ENCODE data around the gene SLFN13. TPM values are rescaled to one million over a fixed set of nuclear protein-coding genes. Genes with fewer than 3 reads are reported as not detected.

SLFN13 gene
- total and polyA plus RNA-seq, 2 of the 4 experiments (the other 2 are of a cell fraction), result 1.7 to 3.9 TPM

DNA sequence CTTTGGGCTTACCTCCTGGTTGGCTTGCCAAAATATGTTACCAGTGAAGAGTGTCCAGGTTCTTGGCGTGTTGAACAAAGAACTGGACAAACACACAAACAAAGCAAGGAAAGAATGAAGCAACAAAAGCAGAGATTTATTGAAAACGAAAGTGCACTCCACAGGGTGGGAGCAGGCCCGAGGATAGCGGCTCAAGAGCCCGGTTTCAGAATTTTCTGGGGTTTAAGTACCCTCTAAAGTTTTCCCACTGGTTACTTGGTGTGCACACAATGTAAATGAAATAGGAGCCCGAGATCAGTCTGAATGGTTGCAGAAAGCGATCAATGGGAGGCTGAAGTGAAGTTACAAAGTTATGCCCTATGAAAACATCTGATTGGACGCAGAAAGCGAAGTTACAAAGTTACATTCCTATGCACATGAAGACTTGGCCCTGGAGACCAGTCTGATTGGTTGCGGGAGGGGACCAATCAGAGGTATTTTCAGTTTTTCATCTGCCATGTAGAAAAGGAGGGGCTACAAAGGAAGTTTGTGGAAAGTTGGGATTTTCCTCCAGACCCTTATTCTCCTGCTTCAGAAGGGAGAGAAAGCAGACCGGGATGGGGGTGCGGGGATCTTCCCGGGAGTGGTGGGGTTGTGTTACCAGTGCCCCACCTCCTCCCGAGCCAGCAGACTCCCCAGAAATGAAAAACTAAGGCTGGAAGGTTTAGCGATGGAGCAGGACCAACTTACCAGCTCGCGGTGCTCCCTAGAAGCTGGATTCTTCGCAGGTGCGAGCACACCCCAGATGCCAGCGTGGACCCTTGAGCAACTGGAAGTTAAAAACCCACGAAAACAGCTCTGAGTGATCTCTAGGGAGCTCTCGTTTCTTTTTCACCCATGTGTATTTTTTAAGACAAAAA lies 16.1 kb downstream of the SLFN13 start, which contains the start of gene SLFN12:
Gene SLFN12 (minus strand): TSS at position 325 of the 899 bp plus-strand sequence. CDS start 9,472 bp downstream, outside the sequence.
- Histone ChIP-seq H4K8ac (ENCODE audit: low read depth in 2 of 2, low read length in 2 of 2) (peak within 1 kb of the TSS; percentile 69 to 94), H3K27ac (ENCODE audit: insufficient read depth, low read length) (peak within 1 kb of the TSS; percentile 92), H2BK120ac (ENCODE audit: low read depth, low read length) (peak within 1 kb of the TSS; percentile 84), H3K4ac (ENCODE audit: low read depth, low read length) (peak within 1 kb of the TSS; percentile 98), H3K27me3 (ENCODE audit: control insufficient read depth, insufficient read depth, low read length) (no peaks in the 10 kb centered on the region), H3K4me1 (ENCODE audit: control insufficient read depth, insufficient read depth, low read length) (peaks cover 1% of the 10 kb centered on the region; the same call in 1 of the 2 replicates), H2AK9ac (replicated peaks; ENCODE audit: low read depth, low read length, poor library complexity) (peak within 1 kb of the TSS; percentile 98), H2AFZ (replicated peaks; ENCODE audit: low read length, poor library complexity) (peak within 1 kb of the TSS; percentile 91), H3K14ac (replicated peaks; ENCODE audit: low read depth, low read length) (peak within 1 kb of the TSS; percentile 99), H2BK20ac (ENCODE audit: low read depth, low read length) (peak within 1 kb of the TSS; percentile 68), H4K91ac (ENCODE audit: insufficient read depth, low read depth, low read length) (peak within 1 kb of the TSS; percentile 93), H2BK15ac (ENCODE audit: low read depth, low read length) (peak within 1 kb of the TSS; percentile 75; the same call in 2 of the 3 replicates), H2AK5ac (ENCODE audit: low read depth, low read length) (peak within 1 kb of the TSS; percentile 77), H2BK5ac (ENCODE audit: low read depth, low read length, poor library complexity, severe bottlenecking) (peak within 1 kb of the TSS; percentile 92), H4K5ac (ENCODE audit: low read depth, low read length) (peak within 1 kb of the TSS; percentile 62), H3K79me1 (ENCODE audit: low read depth in 1 of 2, low read length in 2 of 2) (peaks cover 12 to 38% of the 10 kb centered on the region in 2 experiments), H3K9me1 (ENCODE audit: insufficient read depth, low read length) (peaks cover 9% of the 10 kb centered on the region; the same call in 1 of the 2 replicates), H3K18ac (ENCODE audit: low read depth, low read length) (peak within 1 kb of the TSS; percentile 73), H3K4me3 (ENCODE audit: insufficient read depth, low read depth, low read length) (peak within 1 kb of the TSS; percentile 59), H3K23ac (ENCODE audit: low read depth, low read length) (peak within 1 kb of the TSS; percentile 98), H3K9ac (ENCODE audit: low read depth, low read length) (peak within 1 kb of the TSS; percentile 86), H3K36me3 (ENCODE audit: control insufficient read depth, insufficient read depth, low read length) (no peaks in the 10 kb centered on the region), H3K4me2 (ENCODE audit: low read depth, low read length) (peak within 1 kb of the TSS; percentile 98), H3K9me3 (ENCODE audit: control insufficient read depth, insufficient read depth, low read length) (no peaks in the 10 kb centered on the region), H3K56ac (ENCODE audit: extremely low read depth, insufficient read depth, low read length) (peak within 1 kb of the TSS; percentile 99), H4K20me1 (ENCODE audit: insufficient read depth, low read length) (peaks cover 8% of the 10 kb centered on the region; the same call in 1 of the 2 replicates)
- CTCF ChIA-PET, result no interaction called here
- POLR2A ChIA-PET (ENCODE audit: unreplicated experiment), result no interaction called here
- TSS peak; percentile 93 for BruUV-seq (replicated peaks)
- in situ Hi-C loops (cut with MboI; ENCODE audit: low sequenced_read_pairs), result no loop called here
- dilution Hi-C loops (cut with HindIII; ENCODE audit: low sequenced_read_pairs, unreplicated experiment), result no loop called here
- WGBS, 2 experiments (ENCODE audit: extremely low coverage in 2 of 2, insufficient read length in 1 of 2), result 0% methylated on average over 4 of the region's 22 CpGs; no CpG with 5 or more reads in 1 of the 2 experiments
- TF ChIP-seq RFX5 (IDR thresholded peaks at IDR 0.05; ENCODE audit: low read depth, low read length), result peak; percentile 64
- no peak for TF ChIP-seq MAZ (IDR thresholded peaks at IDR 0.05; ENCODE audit: borderline replicate concordance, low read depth, low read length)
- no peak for TF ChIP-seq MAFK (IDR thresholded peaks at IDR 0.05; ENCODE audit: low read depth, low read length)
- TF ChIP-seq, protein P1, sequence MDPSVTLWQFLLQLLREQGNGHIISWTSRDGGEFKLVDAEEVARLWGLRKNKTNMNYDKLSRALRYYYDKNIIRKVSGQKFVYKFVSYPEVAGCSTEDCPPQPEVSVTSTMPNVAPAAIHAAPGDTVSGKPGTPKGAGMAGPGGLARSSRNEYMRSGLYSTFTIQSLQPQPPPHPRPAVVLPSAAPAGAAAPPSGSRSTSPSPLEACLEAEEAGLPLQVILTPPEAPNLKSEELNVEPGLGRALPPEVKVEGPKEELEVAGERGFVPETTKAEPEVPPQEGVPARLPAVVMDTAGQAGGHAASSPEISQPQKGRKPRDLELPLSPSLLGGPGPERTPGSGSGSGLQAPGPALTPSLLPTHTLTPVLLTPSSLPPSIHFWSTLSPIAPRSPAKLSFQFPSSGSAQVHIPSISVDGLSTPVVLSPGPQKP (IDR thresholded peaks at IDR 0.05; ENCODE audit: borderline replicate concordance, low read depth, low read length), result no peak
- TF ChIP-seq FOS (IDR thresholded peaks at IDR 0.05; ENCODE audit: low read depth, low read length), result peak; percentile 17; the same call in 1 of the 2 replicates
- TF ChIP-seq POLR2A (IDR thresholded peaks at IDR 0.05; ENCODE audit: low read depth, low read length), result peak; percentile 83; the same call in 1 of the 2 replicates
- TF ChIP-seq BHLHE40 (IDR thresholded peaks at IDR 0.05; ENCODE audit: low read depth, low read length), result no peak
- intact Hi-C loops (cut with micrococcal nuclease), result loop anchor here (1.0 to 10.0 kb wide), 7 partner anchors 59 to 312 kb away; partner anchors contain the start of gene SLFN11
- peak; percentile 98 for DNase-seq
- ATAC-seq (ENCODE audit: low read depth), result peak; percentile 78

All from IMR-90 (cell line).